OCI-LY7 (cell line): ENCODE data around the gene VANGL1.

Experiments
- EZH2phosphoT487 ChIP-seq: fragments of 200-600 bp; sonication (generic); IDR thresholded peaks from 2 replicates; pipeline ENCODE4 v1.6.1; 2018; ENCODE audit warnings: low read depth, borderline replicate concordance, mild to moderate bottlenecking, mixed run types, antibody characterized with exemption, low read length, moderate library complexity, mixed read lengths
- TF ChIP-seq, protein P1 (sequence below): fragments of 200-600 bp; sonication (generic); conservative IDR thresholded peaks from 2 replicates; pipeline ENCODE4 v1.5.1; 2014; ENCODE audit warnings: mild to moderate bottlenecking, antibody characterized with exemption, low read length, moderate library complexity, mixed read lengths

- TF ChIP-seq, protein P1, sequence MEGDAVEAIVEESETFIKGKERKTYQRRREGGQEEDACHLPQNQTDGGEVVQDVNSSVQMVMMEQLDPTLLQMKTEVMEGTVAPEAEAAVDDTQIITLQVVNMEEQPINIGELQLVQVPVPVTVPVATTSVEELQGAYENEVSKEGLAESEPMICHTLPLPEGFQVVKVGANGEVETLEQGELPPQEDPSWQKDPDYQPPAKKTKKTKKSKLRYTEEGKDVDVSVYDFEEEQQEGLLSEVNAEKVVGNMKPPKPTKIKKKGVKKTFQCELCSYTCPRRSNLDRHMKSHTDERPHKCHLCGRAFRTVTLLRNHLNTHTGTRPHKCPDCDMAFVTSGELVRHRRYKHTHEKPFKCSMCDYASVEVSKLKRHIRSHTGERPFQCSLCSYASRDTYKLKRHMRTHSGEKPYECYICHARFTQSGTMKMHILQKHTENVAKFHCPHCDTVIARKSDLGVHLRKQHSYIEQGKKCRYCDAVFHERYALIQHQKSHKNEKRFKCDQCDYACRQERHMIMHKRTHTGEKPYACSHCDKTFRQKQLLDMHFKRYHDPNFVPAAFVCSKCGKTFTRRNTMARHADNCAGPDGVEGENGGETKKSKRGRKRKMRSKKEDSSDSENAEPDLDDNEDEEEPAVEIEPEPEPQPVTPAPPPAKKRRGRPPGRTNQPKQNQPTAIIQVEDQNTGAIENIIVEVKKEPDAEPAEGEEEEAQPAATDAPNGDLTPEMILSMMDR: no peak
- no peak for TF ChIP-seq EZH2phosphoT487
These were observed 61.2 kb downstream of the VANGL1 start for GRCh38 chr1:115702959-115703358.
